GM18520 (cell line): ENCODE measurements around the gene EBF4.
"Not testable (repeated sequence)": the region's sequence is repeated elsewhere in the genome, so short reads cannot be mapped to it uniquely, and the experiment has no call there.

Source experiments
- ATAC-seq: cut with Tn5 transposase; IDR thresholded peaks from one replicate; pipeline ENCODE4 v1.9.1; 2021; ENCODE audit not compliant: unreplicated experiment

The EBF4 gene

GRCh38 chr20:2755451-2756055 is 63.0 kb downstream of the EBF4 start:
- no peak for ATAC-seq

DNA sequence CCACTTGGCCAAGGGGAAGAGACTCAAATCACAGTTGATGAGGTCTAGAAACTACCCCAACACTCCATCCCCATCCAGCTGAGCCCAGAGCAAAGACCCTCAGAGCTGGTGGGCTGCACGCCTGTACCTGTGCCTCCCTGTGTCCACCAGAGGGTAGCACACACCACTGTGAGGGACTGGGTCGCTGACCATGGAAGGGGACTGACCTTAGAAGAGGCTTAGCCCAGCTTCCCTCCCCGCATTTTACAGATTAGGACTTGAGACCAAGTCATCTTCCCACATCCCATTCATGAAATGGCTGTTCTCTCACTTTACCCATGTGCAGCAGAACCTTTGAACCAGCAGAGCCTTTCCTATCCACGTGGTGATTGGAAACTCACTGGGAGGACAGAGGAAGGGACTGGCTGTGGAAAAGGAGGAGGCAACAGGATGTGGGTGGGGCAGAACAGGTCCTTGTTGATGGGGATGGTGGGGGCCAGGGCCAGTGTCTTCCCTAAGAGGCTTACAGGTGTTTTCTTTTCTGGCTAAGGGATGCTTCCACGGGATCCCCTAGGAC is 63.6 kb downstream of the EBF4 start:
- ATAC-seq = no peak

- ATAC-seq = no peak
These were observed 64.4 kb downstream of the EBF4 start for GRCh38 chr20:2757001-2757400.

GRCh38 chr20:2757969-2758368 is 65.4 kb downstream of the EBF4 start:
- no peak for ATAC-seq

DNA sequence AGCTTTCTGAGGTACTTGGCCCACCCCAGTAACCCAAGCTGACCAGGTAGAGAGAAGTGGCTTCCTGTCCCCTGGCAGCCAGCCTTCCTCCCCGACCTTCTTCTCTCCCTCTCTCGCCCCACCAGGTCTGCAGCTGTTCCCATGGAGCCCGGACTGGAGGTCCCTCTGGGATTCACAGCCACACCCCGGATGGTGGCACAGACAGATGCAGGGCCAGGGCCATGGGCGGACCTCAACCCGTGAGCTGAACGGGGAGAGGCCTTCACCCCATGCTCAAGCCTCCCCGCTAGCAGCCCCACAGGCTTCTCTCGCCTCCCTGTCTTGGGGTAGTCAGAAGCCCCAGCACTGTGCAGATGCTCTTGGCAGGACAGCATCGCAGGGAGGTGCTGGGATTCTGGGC is 66.6 kb downstream of the EBF4 start:
- no peak for ATAC-seq

- ATAC-seq = no peak
These were observed 67.2 kb downstream of the EBF4 start for GRCh38 chr20:2759603-2760296.

DNA sequence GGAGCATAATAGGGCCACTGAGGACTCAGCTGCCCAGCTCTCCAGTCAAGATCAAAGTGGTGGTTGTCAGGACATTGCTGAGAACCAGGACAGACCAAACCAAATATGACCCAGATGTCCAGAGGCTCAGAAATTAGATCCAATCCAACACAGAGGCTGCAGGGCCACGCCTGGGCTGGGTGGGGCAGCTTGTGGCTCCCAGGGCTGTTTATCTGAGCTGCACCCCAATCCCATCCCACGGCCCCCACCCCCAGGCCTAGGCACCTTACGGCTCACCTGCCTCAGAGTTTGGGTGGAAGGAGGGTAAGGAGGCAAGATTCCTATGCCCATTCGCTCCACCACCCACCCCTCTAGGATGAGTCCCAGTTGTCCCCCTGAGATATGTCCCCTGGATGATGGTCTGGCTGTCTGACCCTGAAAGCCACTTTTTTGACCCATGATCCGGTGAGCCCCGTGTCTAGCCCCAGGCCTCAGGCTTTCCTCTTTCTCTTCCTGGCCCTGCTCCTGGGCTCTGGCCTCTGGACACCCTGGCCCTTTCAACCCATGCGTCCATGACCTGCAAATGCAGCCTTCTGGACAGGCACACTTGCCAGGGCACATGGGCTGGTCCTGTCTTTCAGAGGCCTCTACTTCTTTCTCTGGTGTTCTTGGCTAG is 67.8 kb downstream of the EBF4 start:
- no peak for ATAC-seq

DNA sequence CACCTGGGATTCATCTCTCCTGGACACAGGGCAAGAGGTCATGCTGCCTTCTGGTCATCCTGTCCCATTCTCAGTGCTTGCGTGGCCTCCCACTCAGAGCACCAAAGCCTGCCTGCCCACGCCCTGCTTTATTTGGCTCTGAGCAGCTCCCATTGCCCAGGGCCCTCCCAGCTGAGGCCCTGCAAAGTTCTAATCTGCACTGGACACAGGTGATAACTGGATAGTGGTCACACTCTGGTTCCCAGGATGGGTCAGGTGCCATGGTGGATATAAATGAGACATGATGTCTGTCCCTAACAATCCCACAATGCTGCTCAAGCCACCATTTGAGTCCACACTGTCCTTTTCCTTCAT is 68.3 kb downstream of the EBF4 start:
- no peak for ATAC-seq

DNA sequence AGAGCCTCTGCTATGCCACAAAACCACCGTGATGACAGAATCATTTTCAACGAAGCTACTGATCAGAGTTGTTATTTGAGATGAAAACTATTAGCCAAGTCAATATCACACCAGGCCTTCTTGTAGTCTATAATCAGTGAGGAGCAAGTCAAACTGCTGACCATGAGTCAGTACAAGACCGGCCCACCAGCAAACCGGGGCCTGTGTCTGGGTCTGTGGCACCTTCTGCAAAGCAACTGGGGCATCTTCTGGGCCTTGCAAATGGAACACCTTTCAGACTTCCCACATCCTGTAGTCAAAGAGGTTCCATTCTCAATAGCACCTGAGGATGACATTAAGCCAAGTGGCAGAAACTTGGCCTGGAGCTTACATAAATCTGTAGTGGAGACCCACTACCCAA is 69.3 kb downstream of the EBF4 start:
- no peak for ATAC-seq

DNA sequence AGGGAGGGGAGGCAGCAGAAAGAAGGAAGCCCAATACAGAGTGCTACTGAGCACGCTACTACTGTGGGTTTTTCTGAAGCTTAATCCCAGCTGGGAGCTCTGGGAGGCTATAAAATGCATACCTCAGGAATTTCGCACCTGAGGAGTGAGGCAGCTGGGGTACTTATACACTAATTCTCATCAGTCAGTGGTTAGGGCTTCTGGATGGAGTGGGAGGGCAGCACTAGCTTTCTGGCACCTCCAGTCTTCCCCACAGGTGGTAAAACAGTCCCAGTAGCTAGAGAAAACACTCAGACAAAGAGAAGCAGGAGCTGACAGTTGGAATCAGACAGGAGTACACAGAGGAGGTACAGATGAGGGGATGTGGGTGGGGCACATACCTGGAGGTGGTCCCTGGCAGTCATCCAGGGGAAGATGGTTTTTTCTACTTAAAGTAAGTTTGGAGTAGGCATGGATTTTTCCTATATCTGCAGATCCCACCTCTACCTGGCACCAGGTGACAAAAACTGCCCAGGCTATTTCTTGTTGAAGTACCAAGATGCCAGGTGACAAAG is 70.1 kb downstream of the EBF4 start:
- ATAC-seq = no peak

- no peak for ATAC-seq
These were observed 70.6 kb downstream of the EBF4 start for GRCh38 chr20:2763186-2763585.

DNA sequence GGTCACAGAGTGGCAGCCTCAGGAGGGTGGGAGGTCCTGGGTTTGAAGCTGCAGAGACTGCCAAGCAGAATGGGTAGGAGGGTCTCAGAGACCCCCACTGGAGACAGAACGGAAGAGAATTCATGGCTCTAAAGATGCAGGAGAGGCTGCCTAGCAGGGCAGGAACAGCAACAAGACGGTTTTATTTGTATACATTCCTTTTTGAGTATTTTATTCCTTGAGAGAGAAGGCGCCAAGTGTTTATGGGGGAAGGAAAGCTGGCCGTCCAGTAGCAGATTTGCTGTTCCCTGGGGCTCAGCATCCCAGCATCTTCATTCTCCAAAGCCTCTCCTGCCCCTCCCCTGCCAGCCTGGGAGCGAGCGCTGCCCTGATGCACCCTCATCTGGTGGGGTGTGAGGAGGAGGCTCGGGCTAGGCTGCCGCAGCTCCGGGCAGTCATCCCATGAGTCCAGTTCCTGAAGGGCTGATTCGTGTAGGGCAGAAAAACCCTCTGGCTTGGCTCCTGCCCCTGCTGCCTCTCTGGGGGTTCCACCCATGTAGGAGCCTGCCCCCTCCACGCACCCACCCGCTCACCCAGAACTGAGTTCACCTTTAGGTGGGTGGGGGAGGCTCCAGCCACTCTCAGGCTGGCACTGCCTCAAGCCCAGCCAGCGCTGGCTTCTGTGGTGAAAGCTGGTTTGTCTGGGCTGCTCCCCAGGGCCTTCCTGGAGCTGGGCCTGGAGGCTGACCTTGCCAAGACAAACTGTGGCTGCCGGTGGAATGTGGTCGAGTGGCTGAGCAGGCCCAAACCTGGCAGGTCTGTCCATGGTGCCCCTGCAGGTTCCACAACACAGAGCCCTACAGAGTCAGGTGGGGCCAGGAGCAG is 75.4 kb downstream of the EBF4 start:
- no peak for ATAC-seq

- no peak for ATAC-seq
These were observed 76.0 kb downstream of the EBF4 start for GRCh38 chr20:2768632-2769015.

- not testable (repeated sequence) for ATAC-seq
These were observed 77.5 kb downstream of the EBF4 start for GRCh38 chr20:2770091-2770490.

- no peak for ATAC-seq
These were observed 79.1 kb downstream of the EBF4 start for GRCh38 chr20:2771631-2772080.

DNA sequence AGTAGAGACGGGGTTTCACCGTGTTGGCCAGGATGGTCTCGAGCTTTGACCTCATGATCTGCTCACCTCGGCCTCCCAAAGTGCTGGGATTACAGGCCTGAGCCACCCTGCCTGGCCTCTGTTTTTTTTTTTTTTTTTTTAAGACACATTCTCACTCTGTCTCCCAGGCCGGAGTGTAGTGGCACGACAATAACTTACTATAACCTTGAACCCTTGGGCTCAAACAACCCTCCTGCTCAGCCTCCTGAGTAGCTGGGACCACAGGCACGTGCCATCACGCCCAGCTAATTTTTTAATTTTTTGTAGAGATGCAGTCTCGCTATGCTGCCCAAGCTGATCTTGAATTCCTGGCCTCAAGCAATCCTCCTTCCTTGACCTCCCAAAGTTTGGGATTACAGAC is 81.2 kb downstream of the EBF4 start:
- no peak for ATAC-seq

- ATAC-seq = no peak
These were observed 82.6 kb downstream of the EBF4 start for GRCh38 chr20:2775139-2775538.

DNA sequence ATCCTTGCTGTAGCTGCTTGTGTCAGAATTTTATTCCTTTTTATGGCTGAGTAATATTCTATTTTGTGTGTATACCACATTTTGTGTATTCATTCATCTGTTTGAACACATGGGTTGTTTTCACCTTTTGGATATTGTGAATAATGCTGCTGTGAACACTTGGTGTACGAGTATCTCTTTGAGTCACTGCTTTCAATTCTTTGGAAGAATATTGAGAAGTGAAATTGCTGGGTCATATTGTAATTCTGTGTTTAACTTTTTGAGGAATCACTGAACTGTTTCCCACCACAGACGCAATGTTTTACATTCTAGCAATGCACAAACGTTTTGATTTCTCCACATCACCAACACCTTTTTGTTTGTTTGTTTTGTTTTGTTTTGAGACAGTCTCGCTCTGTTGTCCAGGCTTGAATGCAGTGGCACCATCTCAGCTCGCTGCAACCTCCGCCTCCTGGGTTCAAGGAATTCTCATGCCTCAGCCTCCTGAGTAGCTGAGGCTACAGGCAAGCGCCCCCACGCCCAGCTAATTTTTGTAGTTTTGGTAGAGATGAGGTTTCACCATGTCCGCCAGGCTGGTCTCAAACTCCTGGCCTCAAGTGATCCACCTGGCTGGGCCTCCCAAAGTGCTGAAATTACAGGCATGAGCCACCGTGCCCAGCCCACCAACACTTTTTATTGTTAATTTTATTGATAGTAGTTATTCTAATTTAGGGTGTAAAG is 86.2 kb downstream of the EBF4 start:
- no peak for ATAC-seq

- no peak for ATAC-seq
These were observed 88.4 kb downstream of the EBF4 start for GRCh38 chr20:2780948-2781347.

DNA sequence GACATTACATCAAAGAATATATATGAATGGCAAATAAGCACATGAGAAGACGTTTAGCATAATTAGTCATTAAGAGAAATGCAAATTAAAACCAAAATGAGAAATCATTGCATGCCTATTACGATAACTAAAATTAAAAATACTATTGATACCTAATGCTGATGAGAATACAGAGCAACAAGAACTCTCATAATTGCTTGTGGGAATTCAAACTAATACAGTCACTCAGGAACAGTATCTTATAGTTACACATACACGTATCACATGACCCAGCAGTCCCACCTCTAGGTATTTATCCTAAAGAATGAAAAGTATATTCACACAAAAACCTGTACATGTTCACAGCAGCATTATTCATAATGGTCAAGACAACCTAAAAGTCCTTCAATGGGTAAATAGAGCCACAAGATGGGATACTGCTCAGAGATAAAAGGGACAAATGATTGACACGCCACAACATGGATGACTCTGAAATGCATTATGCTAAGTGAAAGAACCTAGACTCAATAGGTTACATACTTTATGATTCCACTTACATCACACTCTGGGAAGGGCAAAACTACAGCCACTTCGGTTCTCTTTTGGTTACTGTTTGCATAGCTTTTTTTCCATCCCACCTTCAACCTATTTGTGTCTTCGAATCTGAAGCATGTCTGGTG is 91.5 kb downstream of the EBF4 start:
- ATAC-seq = no peak
